ENCODE results near the gene TMEM209.

DNA sequence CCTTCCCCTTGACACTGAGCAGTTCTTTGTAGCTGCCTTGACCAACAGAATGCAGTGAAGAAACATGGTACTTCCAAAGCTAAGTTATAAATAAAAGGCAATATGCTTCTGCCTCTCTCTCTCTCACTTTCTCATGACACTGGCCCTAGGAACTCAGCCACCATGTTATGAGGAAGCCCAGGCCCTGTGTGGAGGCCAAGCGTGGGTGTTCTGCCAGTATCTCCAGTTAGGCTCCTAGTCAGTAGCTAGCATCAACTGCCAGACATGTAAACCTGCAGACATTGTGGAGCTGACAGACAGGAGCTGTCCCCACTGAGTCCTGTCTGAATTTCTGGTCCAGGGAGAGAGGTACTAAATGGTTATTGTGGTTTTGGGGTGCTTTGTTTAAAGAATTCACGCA lies 45.2 kb downstream of the TMEM209 start:
- no peak for TF ChIP-seq EZH2 (IDR thresholded peaks at IDR 0.05)
- TF ChIP-seq, protein P1, sequence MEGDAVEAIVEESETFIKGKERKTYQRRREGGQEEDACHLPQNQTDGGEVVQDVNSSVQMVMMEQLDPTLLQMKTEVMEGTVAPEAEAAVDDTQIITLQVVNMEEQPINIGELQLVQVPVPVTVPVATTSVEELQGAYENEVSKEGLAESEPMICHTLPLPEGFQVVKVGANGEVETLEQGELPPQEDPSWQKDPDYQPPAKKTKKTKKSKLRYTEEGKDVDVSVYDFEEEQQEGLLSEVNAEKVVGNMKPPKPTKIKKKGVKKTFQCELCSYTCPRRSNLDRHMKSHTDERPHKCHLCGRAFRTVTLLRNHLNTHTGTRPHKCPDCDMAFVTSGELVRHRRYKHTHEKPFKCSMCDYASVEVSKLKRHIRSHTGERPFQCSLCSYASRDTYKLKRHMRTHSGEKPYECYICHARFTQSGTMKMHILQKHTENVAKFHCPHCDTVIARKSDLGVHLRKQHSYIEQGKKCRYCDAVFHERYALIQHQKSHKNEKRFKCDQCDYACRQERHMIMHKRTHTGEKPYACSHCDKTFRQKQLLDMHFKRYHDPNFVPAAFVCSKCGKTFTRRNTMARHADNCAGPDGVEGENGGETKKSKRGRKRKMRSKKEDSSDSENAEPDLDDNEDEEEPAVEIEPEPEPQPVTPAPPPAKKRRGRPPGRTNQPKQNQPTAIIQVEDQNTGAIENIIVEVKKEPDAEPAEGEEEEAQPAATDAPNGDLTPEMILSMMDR (IDR thresholded peaks at IDR 0.05) = no peak
- no peak for TF ChIP-seq EZH2phosphoT487 (IDR thresholded peaks at IDR 0.05)
